ENCODE data around the gene EGFR.

Gene EGFR

DNA sequence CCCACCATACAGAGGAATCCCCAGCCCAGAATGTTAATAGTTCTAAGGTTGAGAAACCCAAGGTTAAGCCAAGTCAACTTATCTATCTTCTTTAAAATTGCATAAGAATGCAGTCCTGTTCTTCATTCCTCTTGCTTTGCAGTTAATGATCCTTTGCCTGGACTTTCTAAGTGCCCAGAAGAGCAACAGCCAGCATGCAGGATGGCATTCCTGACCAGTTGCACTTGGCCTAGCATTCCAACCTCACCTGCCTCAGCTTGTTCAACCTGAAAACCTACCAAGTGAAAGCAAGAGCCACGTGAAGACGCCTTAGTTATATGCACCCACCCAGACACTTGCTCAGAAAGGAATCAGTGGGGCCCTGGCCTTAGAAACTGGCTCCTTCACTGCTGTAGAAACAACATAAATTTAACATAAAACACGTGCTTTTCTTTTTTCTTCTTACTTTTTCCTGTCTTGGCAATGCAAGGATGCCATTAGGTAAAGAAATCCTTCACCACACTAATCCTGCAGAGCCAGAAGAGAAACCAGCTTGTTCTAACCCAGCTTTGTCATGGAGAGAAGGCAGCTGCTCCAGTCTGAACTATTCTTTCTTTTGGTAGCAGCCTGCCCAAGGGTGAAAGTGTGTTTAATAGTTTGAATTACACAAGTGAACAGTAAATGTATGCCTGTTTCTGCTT, 25.0 kb downstream of the EGFR start:
- DNase-seq: no peak

- no peak for DNase-seq
These were observed 25.5 kb downstream of the EGFR start for GRCh38 chr7:55044371-55044717.

DNA sequence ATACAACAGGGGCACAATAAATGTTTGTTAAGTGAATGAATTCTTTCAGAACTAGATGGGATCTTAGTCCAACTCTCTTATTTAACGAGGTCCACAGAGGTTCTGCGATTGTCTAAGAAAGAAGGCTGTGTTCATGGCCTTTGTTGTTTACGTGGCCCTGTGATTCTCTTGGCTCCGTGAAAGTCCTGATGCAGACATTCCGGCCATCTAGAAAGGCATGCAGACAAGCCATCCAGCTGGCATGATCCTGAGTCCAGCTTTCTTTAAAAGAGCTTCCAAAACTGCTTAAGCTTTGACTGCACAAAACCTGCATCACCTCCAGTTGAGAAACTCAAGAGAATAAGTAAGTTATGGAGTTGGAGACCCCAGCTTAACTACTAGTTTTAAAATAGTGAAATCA, 26.0 kb downstream of the EGFR start:
- DNase-seq: no peak

GRCh38 chr7:55046582-55047342, 27.9 kb downstream of the EGFR start:
- no peak for DNase-seq

GRCh38 chr7:55048221-55048859, 29.5 kb downstream of the EGFR start:
- no peak for DNase-seq

GRCh38 chr7:55050281-55050680, 31.5 kb downstream of the EGFR start:
- no peak for DNase-seq

DNA sequence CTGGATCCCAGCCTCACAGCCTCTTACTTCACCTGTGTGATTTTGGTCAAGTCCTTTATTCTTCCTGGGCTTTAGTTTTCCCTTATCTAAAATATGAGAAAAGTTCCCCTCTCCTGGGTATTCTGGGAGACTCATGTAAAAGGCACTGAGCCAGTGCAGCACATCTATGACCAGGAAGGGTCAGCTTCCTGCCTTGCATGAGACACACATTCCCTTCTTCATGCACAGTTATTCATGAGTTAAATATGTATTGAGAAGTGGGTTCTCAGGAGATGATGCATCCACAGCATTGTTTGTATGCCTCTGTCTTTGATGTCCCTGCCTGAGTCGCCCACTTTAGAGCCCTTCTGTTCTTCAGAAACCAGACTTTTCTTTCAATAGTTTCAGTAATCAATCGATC, 33.3 kb downstream of the EGFR start:
- DNase-seq: no peak

- no peak for DNase-seq
These were observed 34.1 kb downstream of the EGFR start for GRCh38 chr7:55052741-55053427.

DNA sequence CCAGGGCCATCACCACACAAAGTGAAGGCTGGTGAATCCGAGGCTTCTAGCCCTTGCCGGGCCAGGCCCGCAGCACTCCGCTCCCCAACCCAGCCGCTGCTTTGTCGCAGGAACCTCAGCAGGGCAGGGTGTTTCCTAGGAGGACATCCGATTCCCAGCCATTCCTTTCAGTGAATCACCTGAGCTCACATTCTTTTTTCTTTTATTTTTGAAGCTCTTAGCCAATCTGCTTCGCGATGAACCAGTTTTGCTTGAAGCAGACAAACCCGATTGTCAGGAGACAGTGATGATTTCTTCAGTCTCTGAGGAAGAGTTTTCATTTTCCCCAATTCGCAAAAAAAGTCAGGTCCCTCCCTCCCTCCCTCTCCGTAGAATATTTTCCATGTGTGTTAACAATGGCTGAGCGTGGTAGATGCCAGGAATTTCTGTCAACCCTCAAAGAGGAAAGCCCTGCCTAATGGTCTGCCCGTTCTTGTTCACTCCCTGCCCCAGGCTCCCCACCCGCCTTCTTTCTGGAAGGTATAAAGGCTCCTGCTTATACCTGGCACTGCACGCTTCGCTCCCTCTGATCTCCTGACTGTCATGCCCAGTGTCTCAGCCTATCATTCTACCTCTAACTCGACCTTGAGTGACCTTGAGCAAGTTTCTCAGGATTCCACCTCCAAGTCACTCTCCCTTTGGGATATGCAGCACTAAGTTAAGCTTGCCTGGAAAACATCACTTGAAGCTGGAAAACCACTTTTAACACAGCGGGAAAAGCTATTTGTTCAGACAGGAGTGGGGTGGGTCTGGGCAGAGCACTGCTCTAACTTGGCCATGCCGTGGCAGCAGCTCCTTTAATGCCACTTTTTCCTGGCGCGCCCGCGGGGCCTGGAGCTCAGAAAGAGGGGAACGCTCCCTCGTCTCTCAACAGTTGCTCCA, 35.1 kb downstream of the EGFR start:
- DNase-seq: no peak

DNA sequence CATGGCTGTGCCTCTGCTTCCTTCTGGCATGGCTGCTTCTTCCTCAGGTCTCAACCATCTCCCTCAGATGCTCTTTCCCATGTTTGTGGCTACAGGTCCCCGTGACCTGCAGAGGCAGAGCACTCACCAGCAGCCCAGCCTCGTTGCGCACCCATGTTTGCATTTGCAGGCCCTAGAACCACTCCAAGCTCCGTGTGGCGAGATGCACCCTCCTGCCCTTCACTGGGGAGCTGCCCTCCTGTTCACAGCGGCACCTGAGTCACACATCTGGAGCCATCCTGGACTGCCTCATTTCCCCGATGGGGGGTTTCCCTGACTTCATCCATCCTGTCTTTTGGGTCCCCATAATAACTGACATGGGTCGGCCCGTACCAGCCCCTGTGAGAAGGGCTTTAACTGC, 35.9 kb downstream of the EGFR start:
- DNase-seq: no peak

- DNase-seq: no peak
These were observed 36.7 kb downstream of the EGFR start for GRCh38 chr7:55055479-55055878.

DNA sequence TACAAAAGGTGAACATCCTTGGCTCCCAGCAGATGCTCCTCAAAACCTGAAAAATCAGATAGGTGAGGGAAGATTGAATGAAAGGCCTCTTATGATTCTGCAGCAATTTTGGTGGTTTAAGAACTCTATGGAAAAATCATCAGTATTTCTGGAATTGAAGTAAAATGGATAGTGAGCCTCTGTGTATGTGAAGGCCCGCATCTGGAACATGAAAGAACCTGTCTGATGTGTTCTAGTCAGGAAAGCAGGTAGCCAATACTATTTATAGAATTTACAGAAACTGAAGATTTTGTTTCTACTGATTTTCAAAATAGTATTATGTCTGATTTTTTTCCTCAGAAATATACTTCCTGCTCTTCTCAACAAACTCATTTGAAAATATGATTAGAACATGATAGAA, 37.3 kb downstream of the EGFR start:
- DNase-seq: no peak

- no peak for DNase-seq
These were observed 38.0 kb downstream of the EGFR start for GRCh38 chr7:55056577-55057480.

GRCh38 chr7:55058314-55058713, 39.5 kb downstream of the EGFR start:
- no peak for DNase-seq

DNA sequence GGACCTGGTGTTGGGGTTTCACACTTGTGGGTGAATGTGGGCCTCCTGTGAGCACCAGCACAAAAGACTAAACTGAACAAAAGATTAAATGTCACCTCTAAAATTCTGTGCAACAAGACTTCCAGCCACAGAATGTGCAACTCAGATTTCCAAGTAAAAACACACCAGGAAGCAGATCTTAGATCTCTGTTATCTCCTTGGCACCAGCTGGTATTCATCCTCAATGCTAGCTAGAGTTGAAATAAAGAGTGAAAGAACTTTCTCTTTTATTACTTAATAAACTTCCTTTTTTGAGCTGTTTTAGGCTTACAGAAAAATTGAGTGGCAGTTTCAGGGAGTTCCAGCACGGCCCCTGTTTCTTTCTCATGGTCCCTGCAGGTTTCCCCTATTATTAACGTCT, 40.2 kb downstream of the EGFR start:
- DNase-seq: no peak

DNA sequence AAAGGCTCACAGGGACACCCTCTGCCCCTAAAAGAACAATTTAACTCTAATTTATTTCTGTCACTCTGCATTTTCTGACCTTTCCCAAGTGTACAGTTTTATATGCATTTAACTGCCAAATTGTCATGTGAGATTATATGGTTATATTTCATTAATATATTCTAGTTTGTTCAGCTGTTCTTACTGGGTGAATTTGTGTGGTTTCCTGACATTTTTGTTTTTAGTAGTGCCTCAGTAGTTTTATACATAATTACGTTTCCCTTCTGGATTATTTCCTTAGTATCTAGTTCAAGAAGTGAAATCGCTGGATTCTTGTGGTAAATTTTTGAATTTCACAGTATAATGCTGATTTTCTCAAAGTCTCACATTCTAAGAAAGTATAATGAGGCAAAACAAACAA, 41.3 kb downstream of the EGFR start:
- no peak for DNase-seq

- DNase-seq: no peak
These were observed 41.8 kb downstream of the EGFR start for GRCh38 chr7:55060636-55061022.

DNA sequence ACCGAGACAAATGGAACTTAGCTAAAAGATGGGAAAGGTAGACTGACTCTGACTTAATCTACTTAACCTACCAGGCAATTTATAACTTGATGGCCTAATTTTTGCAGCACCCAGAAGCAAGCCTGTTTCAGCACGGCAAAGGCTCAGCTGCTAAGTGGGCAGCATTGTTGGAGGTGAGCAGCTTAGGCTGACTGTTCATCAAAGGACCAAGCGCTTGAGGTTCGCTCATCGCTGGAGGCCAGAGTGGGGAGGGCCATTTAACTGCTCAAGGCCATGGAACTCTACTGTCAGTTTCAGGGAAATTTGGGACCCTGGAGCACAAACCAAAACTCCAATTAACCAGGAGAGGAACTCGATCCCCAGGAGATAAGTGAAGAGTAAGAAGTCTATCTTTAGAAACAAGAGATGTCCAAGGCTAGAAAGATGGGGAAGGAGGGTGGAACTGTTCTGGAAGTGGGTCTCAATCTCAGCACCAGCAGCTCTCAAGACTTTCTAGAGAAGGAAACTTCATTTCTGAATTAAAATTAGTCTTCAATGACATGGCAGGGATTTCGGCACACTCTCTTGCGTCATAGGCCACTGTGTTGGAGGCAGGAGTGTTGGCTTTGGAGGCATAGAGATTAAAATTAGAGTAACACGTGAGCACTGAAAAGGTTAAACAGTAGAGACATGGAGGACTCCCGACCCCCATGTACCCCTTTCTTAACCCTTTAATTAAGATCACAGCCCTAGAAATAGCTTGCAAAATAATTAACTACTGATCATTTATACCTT, 43.1 kb downstream of the EGFR start:
- no peak for DNase-seq

DNA sequence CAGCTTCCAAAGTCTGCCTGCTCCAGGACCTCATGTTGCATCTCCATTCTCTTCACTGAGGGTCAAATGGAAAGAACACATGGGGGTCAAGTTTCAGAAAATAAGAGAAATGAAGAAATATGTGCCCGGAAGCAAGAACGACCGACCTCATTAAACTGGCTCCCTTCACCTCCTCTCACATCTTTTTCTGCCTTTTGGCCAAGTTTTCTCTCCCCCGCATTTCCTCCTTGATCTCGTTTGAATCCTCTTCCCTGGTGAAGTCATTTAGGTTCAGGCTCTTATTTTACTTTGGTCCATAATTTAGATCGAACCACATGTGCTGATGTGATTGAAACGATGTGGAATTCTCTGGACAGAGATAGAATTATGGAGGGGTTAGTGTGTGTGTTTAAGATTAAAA, 44.2 kb downstream of the EGFR start:
- DNase-seq: no peak

GRCh38 chr7:55063633-55064032, 44.8 kb downstream of the EGFR start:
- no peak for DNase-seq

DNA sequence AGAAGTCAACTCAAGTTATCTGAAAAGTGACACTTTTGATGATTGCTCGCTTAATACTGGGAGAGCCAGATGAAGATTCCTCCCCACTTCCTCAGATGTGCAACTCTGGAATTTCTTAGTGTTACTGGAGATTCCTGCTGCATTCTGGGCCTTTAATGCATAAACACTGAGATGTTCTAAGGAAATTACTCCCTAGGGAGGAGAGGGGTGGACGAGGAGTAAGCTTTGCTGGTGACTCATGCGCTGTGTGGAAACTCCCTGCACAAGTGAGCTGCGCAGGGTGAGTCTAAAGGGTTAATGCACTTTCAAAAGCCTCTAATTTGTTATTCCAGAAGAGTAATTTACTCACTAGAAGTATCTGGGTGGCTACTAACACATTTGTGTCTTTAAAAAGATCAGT, 46.3 kb downstream of the EGFR start:
- no peak for DNase-seq
